Keratinocyte (primary cell): Measurements from ENCODE around the gene PIGP. TPM values are rescaled to one million over a fixed set of nuclear protein-coding genes. Genes with fewer than 3 reads are reported as not detected.
"Not testable (repeated sequence)": the region's sequence is repeated elsewhere in the genome, so short reads cannot be mapped to it uniquely, and the experiment has no call there.

Experiments used
- DNase-seq: peaks from one replicate; pipeline ENCODE4 v3.0.0-alpha.2; 2011; ENCODE audit warnings: low read depth, missing footprints, low spot score
- FAIRE-seq: peaks from 2 replicates; lab custom pipeline; 2011; peaks lifted over from hg19 to GRCh38; lab: Jason Lieb, UNC
- H2AFZ ChIP-seq: 2 replicates; pipeline ENCODE4 v1.6.0; 2012; ENCODE audit warnings: low read length, control low read depth, inconsistent platforms; ENCODE audit not compliant: control insufficient read depth
- H3K27ac ChIP-seq: 2 replicates; pipeline ENCODE4 v1.5.1; 2011; ENCODE audit warnings: low read length; ENCODE audit not compliant: control insufficient read depth, insufficient read depth
- H3K27me3 ChIP-seq: 3 replicates; pipeline ENCODE4 v1.6.0; 2011; ENCODE audit warnings: low read length; ENCODE audit not compliant: control insufficient read depth, insufficient read depth; ENCODE audit errors: extremely low read depth
- H3K36me3 ChIP-seq, 2 experiments: 2 replicates in 1 of 2; 3 replicates in 1 of 2; pipeline ENCODE4 v1.5.1; 2011; ENCODE audit warnings: low read length in 2 of 2, mild to moderate bottlenecking in 1 of 2; ENCODE audit not compliant: control insufficient read depth in 2 of 2, insufficient read depth in 2 of 2; ENCODE audit errors: extremely low read depth in 1 of 2
- H3K4me1 ChIP-seq: 3 replicates; pipeline ENCODE4 v1.5.1; 2011; ENCODE audit warnings: low read length; ENCODE audit not compliant: control insufficient read depth, insufficient read depth; ENCODE audit errors: extremely low read depth
- H3K4me2 ChIP-seq: 3 replicates; pipeline ENCODE4 v1.6.0; 2011; ENCODE audit warnings: low read depth, low read length; ENCODE audit not compliant: control insufficient read depth, insufficient read depth; ENCODE audit errors: extremely low read depth
- H3K4me3 ChIP-seq, 3 experiments: fragments of 200-600 bp in 1 of 3; sonication (generic) in 1 of 3; 2 replicates in 2 of 3; 3 replicates in 1 of 3; pipeline ENCODE4 v1.5.1; 2011 to 2016; ENCODE audit warnings: low read length in 3 of 3, mild to moderate bottlenecking in 3 of 3, control low read depth in 2 of 3, inconsistent platforms in 1 of 3, low read depth in 1 of 3, mixed read lengths in 1 of 3, mixed run types in 1 of 3, moderate library complexity in 1 of 3; ENCODE audit not compliant: control insufficient read depth in 2 of 3, insufficient read depth in 2 of 3; ENCODE audit errors: extremely low read depth in 1 of 3
- H3K79me2 ChIP-seq: 2 replicates; pipeline ENCODE4 v1.6.0; 2012; ENCODE audit warnings: low read length; ENCODE audit not compliant: control insufficient read depth, insufficient read depth
- H3K9ac ChIP-seq: 3 replicates; pipeline ENCODE4 v1.6.0; 2011; ENCODE audit warnings: low read length; ENCODE audit not compliant: control insufficient read depth, insufficient read depth; ENCODE audit errors: extremely low read depth
- H3K9me1 ChIP-seq: 3 replicates; pipeline ENCODE4 v1.6.0; 2011; ENCODE audit warnings: low read length; ENCODE audit not compliant: control insufficient read depth, insufficient read depth; ENCODE audit errors: extremely low read depth
- H3K9me3 ChIP-seq: 2 replicates; pipeline ENCODE4 v1.5.1; 2012; ENCODE audit warnings: low read depth, low read length; ENCODE audit not compliant: control insufficient read depth
- H4K20me1 ChIP-seq: 3 replicates; pipeline ENCODE4 v1.6.0; 2011; ENCODE audit warnings: low read length; ENCODE audit not compliant: control insufficient read depth, insufficient read depth; ENCODE audit errors: extremely low read depth
- EZH2 ChIP-seq: IDR thresholded peaks from one replicate; pipeline ENCODE4 v1.6.1; 2012; ENCODE audit warnings: inconsistent platforms, mild to moderate bottlenecking, low read length, moderate library complexity
- dilution Hi-C: fragments of 300-500 bp; cut with MboI; formaldehyde crosslinking; loops from one replicate; pipeline ENCODE4 v1.7.0; 2020; ENCODE audit warnings: low sequenced_read_pairs; ENCODE audit not compliant: extremely low pct_ligation_motif_present
- polyA plus RNA-seq, 5 experiments: library from polyadenylated mRNA; depleted of rRNA in 3 of 5; stranded (reverse) in 3 of 5; stranded (forward) in 1 of 5; unstranded in 1 of 5; fragments of >200 nt; gene quantifications; 1 replicate in 1 of 5; 2 replicates in 3 of 5; 3 replicates in 1 of 5; pipeline versions ENCODE4 v1.2.1 to v1.2.3, GENCODE V29; 2011 to 2012; ENCODE audit warnings: missing spikeins in 2 of 5, low read depth in 1 of 5, low replicate concordance in 1 of 5
- TF ChIP-seq, protein P1 (sequence below), 3 experiments: IDR thresholded peaks in 1 of 3; conservative IDR thresholded peaks in 1 of 3; optimal IDR thresholded peaks in 1 of 3; 2 replicates in 2 of 3; 3 replicates in 1 of 3; pipeline versions ENCODE3 to v1.5.1; 2011; ENCODE audit warnings: low read length in 3 of 3, mild to moderate bottlenecking in 3 of 3, moderate library complexity in 2 of 3, control low read depth in 1 of 3, inconsistent platforms in 1 of 3; ENCODE audit not compliant: insufficient read depth in 2 of 3; ENCODE audit errors: extremely low read depth in 1 of 3

The PIGP gene
- polyA plus RNA-seq, 1 donor (not counting 4 experiments of a cell fraction or from before 2014, with no cell fraction given), result 31.8 TPM

DNA sequence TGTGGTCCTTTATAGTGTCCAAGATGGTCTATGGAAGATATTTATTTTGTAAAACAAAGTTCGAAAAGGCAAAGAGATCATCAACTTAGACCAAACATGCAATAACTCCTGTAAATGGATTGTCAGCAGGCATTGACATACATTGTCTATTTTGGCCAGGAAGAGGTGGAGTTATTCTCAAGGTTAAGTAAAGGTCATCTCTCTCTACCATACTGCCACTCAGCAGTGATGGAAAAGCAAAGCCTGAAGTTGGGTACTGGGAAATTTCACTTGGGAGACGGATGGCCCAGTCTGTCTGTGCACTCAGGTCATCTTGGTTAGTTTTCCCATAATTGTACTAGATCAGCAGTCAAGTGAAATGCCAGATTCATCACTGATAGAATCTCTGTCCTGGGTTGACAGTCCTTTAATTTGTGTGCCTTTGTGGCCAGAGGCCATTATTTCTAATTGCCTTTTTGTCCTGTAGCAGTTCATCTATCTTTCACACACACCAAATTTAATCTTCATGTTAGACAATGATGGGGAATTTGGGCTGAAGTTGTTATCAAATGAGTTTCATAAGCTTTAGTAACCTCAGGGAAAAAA lies 17.5 kb downstream of the PIGP start:
- Histone ChIP-seq H3K36me3 (no peaks in the 10 kb centered on the region), H3K4me2 (no peak overlapping the region), H3K9ac (no peak overlapping the region), H3K79me2 (no peaks in the 10 kb centered on the region), H3K27me3 (peaks cover 3% of the 10 kb centered on the region), H3K4me3 (no peak overlapping the region), H4K20me1 (no peaks in the 10 kb centered on the region), H3K9me3 (no peaks in the 10 kb centered on the region), H3K27ac (no peak overlapping the region), H3K4me1 (peaks cover 3% of the 10 kb centered on the region), H3K9me1 (no peaks in the 10 kb centered on the region), H2AFZ (no peak overlapping the region)
- TF ChIP-seq, protein P1, sequence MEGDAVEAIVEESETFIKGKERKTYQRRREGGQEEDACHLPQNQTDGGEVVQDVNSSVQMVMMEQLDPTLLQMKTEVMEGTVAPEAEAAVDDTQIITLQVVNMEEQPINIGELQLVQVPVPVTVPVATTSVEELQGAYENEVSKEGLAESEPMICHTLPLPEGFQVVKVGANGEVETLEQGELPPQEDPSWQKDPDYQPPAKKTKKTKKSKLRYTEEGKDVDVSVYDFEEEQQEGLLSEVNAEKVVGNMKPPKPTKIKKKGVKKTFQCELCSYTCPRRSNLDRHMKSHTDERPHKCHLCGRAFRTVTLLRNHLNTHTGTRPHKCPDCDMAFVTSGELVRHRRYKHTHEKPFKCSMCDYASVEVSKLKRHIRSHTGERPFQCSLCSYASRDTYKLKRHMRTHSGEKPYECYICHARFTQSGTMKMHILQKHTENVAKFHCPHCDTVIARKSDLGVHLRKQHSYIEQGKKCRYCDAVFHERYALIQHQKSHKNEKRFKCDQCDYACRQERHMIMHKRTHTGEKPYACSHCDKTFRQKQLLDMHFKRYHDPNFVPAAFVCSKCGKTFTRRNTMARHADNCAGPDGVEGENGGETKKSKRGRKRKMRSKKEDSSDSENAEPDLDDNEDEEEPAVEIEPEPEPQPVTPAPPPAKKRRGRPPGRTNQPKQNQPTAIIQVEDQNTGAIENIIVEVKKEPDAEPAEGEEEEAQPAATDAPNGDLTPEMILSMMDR (optimal IDR thresholded peaks at IDR 0.05 in 1 of 3, IDR thresholded peaks at IDR 0.05 in 1 of 3, conservative IDR thresholded peaks at IDR 0.05 in 1 of 3; ENCODE audit: extremely low read depth in 1 of 3, insufficient read depth in 2 of 3, low read length in 3 of 3), result no peak
- no peak for TF ChIP-seq EZH2
- dilution Hi-C loops, result no loop called here
- DNase-seq, result no peak
- no peak for FAIRE-seq

DNA sequence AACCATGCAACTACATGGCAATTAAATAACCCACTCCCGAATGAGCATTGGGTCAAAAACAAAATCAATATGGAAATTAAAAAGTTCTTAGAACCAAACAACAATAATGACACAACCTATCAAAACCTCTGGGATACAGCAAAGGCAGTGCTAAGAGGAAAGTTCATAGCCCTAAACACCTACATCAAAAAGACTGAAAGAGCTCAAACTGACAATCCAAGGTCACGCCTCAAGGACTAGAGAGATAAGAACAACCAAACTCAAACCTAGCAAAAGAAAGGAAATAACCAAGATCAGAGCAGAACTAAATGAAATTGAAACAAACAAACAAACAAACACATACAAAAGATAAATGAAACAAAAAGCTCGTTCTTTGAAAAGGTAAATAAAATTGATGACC lies 23.1 kb downstream of the PIGP start:
- H3K4me3 ChIP-seq, H2AFZ ChIP-seq, H3K79me2 ChIP-seq, H3K36me3 ChIP-seq, H3K27me3 ChIP-seq, H3K9ac ChIP-seq, DNase-seq, H3K9me1 ChIP-seq, H3K4me1 ChIP-seq, FAIRE-seq, H3K27ac ChIP-seq, H3K4me2 ChIP-seq, H4K20me1 ChIP-seq, H3K9me3 ChIP-seq, dilution Hi-C loops: not testable (repeated sequence)

DNA sequence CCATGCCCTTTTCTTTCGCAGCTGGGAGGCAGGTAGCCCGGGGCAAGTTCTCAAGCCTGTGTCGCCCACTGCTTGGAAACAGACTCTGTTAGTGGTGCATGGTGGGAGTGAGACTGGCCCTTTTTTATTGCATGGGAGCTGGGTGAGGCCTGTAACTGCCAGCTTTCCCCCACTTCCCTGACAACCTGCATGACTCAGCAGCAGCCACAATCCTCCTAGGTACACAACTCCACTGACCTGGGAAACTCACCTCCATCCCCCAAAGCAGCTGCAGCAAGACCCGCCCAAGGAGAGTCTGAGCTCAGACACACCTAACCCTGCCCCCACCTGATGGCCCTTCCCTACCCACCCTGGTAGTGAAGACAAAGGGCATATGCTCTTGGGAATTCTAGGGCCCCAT lies 25.8 kb downstream of the PIGP start:
- FAIRE-seq (no peak), DNase-seq (peak; percentile 19)
- peak overlapping the region; percentile 84 for H2AFZ ChIP-seq

More for the DNA sequence above, 25.8 kb downstream of the PIGP start:
- no peaks in the 10 kb centered on the region for H4K20me1 ChIP-seq
- H3K36me3 ChIP-seq, result no peaks in the 10 kb centered on the region
- H3K27ac ChIP-seq, result peak overlapping the region; percentile 26
- TF ChIP-seq, protein P1 (optimal IDR thresholded peaks at IDR 0.05 in 1 of 3, IDR thresholded peaks at IDR 0.05 in 1 of 3, conservative IDR thresholded peaks at IDR 0.05 in 1 of 3; ENCODE audit: extremely low read depth in 1 of 3, insufficient read depth in 2 of 3, low read length in 3 of 3), result no peak
- no peak for TF ChIP-seq EZH2
- H3K9me1 ChIP-seq, result no peaks in the 10 kb centered on the region
- H3K4me2 ChIP-seq, result peak overlapping the region; percentile 41
- H3K4me1 ChIP-seq, result peaks cover 7% of the 10 kb centered on the region
- no peaks in the 10 kb centered on the region for H3K27me3 ChIP-seq
- no peaks in the 10 kb centered on the region for H3K9me3 ChIP-seq
- H3K4me3 ChIP-seq, result no peak overlapping the region
- H3K79me2 ChIP-seq, result no peaks in the 10 kb centered on the region
- dilution Hi-C loops, result no loop called here
- peak overlapping the region; percentile 28 for H3K9ac ChIP-seq
